Keratinocyte (primary cell): Measurements from ENCODE around the gene COASY. TPM values are rescaled to one million over a fixed set of nuclear protein-coding genes. Genes with fewer than 3 reads are reported as not detected.
A peak's percentile ranks its signal among the peaks of the same experiment; 100 is the strongest.

Experiments used
- DNase-seq: peaks from one replicate; pipeline ENCODE4 v3.0.0-alpha.2; 2011; ENCODE audit warnings: low read depth, missing footprints, low spot score
- FAIRE-seq: peaks from 2 replicates; lab custom pipeline; 2011; peaks lifted over from hg19 to GRCh38; lab: Jason Lieb, UNC
- H2AFZ ChIP-seq: 2 replicates; pipeline ENCODE4 v1.6.0; 2012; ENCODE audit warnings: low read length, control low read depth, inconsistent platforms; ENCODE audit not compliant: control insufficient read depth
- H3K27ac ChIP-seq: 2 replicates; pipeline ENCODE4 v1.5.1; 2011; ENCODE audit warnings: low read length; ENCODE audit not compliant: control insufficient read depth, insufficient read depth
- H3K27me3 ChIP-seq: 3 replicates; pipeline ENCODE4 v1.6.0; 2011; ENCODE audit warnings: low read length; ENCODE audit not compliant: control insufficient read depth, insufficient read depth; ENCODE audit errors: extremely low read depth
- H3K36me3 ChIP-seq, 2 experiments: 2 replicates in 1 of 2; 3 replicates in 1 of 2; pipeline ENCODE4 v1.5.1; 2011; ENCODE audit warnings: low read length in 2 of 2, mild to moderate bottlenecking in 1 of 2; ENCODE audit not compliant: control insufficient read depth in 2 of 2, insufficient read depth in 2 of 2; ENCODE audit errors: extremely low read depth in 1 of 2
- H3K4me1 ChIP-seq: 3 replicates; pipeline ENCODE4 v1.5.1; 2011; ENCODE audit warnings: low read length; ENCODE audit not compliant: control insufficient read depth, insufficient read depth; ENCODE audit errors: extremely low read depth
- H3K4me2 ChIP-seq: 3 replicates; pipeline ENCODE4 v1.6.0; 2011; ENCODE audit warnings: low read depth, low read length; ENCODE audit not compliant: control insufficient read depth, insufficient read depth; ENCODE audit errors: extremely low read depth
- H3K4me3 ChIP-seq, 3 experiments: fragments of 200-600 bp in 1 of 3; sonication (generic) in 1 of 3; 2 replicates in 2 of 3; 3 replicates in 1 of 3; pipeline ENCODE4 v1.5.1; 2011 to 2016; ENCODE audit warnings: low read length in 3 of 3, mild to moderate bottlenecking in 3 of 3, control low read depth in 2 of 3, inconsistent platforms in 1 of 3, low read depth in 1 of 3, mixed read lengths in 1 of 3, mixed run types in 1 of 3, moderate library complexity in 1 of 3; ENCODE audit not compliant: control insufficient read depth in 2 of 3, insufficient read depth in 2 of 3; ENCODE audit errors: extremely low read depth in 1 of 3
- H3K79me2 ChIP-seq: 2 replicates; pipeline ENCODE4 v1.6.0; 2012; ENCODE audit warnings: low read length; ENCODE audit not compliant: control insufficient read depth, insufficient read depth
- H3K9ac ChIP-seq: 3 replicates; pipeline ENCODE4 v1.6.0; 2011; ENCODE audit warnings: low read length; ENCODE audit not compliant: control insufficient read depth, insufficient read depth; ENCODE audit errors: extremely low read depth
- H3K9me1 ChIP-seq: 3 replicates; pipeline ENCODE4 v1.6.0; 2011; ENCODE audit warnings: low read length; ENCODE audit not compliant: control insufficient read depth, insufficient read depth; ENCODE audit errors: extremely low read depth
- H3K9me3 ChIP-seq: 2 replicates; pipeline ENCODE4 v1.5.1; 2012; ENCODE audit warnings: low read depth, low read length; ENCODE audit not compliant: control insufficient read depth
- H4K20me1 ChIP-seq: 3 replicates; pipeline ENCODE4 v1.6.0; 2011; ENCODE audit warnings: low read length; ENCODE audit not compliant: control insufficient read depth, insufficient read depth; ENCODE audit errors: extremely low read depth
- CTCF ChIP-seq, 3 experiments: IDR thresholded peaks in 1 of 3; conservative IDR thresholded peaks in 1 of 3; optimal IDR thresholded peaks in 1 of 3; 2 replicates in 2 of 3; 3 replicates in 1 of 3; pipeline versions ENCODE3 to v1.5.1; 2011; ENCODE audit warnings: low read length in 3 of 3, mild to moderate bottlenecking in 3 of 3, moderate library complexity in 2 of 3, control low read depth in 1 of 3, inconsistent platforms in 1 of 3; ENCODE audit not compliant: insufficient read depth in 2 of 3; ENCODE audit errors: extremely low read depth in 1 of 3
- EZH2 ChIP-seq: IDR thresholded peaks from one replicate; pipeline ENCODE4 v1.6.1; 2012; ENCODE audit warnings: inconsistent platforms, mild to moderate bottlenecking, low read length, moderate library complexity
- dilution Hi-C: fragments of 300-500 bp; cut with MboI; formaldehyde crosslinking; loops from one replicate; pipeline ENCODE4 v1.7.0; 2020; ENCODE audit warnings: low sequenced_read_pairs; ENCODE audit not compliant: extremely low pct_ligation_motif_present
- polyA plus RNA-seq, 5 experiments: library from polyadenylated mRNA; depleted of rRNA in 3 of 5; stranded (reverse) in 3 of 5; stranded (forward) in 1 of 5; unstranded in 1 of 5; fragments of >200 nt; gene quantifications; 1 replicate in 1 of 5; 2 replicates in 3 of 5; 3 replicates in 1 of 5; pipeline versions ENCODE4 v1.2.1 to v1.2.3, GENCODE V29; 2011 to 2012; ENCODE audit warnings: missing spikeins in 2 of 5, low read depth in 1 of 5, low replicate concordance in 1 of 5

Gene COASY
- polyA plus RNA-seq, 1 donor (not counting 4 experiments of a cell fraction or from before 2014, with no cell fraction given) = 26.2 TPM

- H2AFZ ChIP-seq = peak overlapping the region; percentile 82
- H3K4me1 ChIP-seq = peaks cover 18% of the 10 kb centered on the region
- FAIRE-seq (no peak), DNase-seq (no peak)
- H3K79me2 ChIP-seq = peaks cover 13% of the 10 kb centered on the region
- peak overlapping the region; percentile 78 for H3K9ac ChIP-seq
- TF ChIP-seq EZH2 (no peak), CTCF (optimal IDR thresholded peaks at IDR 0.05 in 1 of 3, IDR thresholded peaks at IDR 0.05 in 1 of 3, conservative IDR thresholded peaks at IDR 0.05 in 1 of 3; ENCODE audit: extremely low read depth in 1 of 3, insufficient read depth in 2 of 3, low read length in 3 of 3) (peak in 1 of 3 experiments; percentile 3)
- no peaks in the 10 kb centered on the region for H3K27me3 ChIP-seq
- H3K4me2 ChIP-seq = peak overlapping the region; percentile 86
- dilution Hi-C loops = no loop called here
- H3K27ac ChIP-seq = peak overlapping the region; percentile 54
- peak overlapping the region; percentile 71 to 82 (median 80) for H3K4me3 ChIP-seq
- no peaks in the 10 kb centered on the region for H3K9me3 ChIP-seq
- no peaks in the 10 kb centered on the region for H4K20me1 ChIP-seq
- no peaks in the 10 kb centered on the region for H3K36me3 ChIP-seq
- H3K9me1 ChIP-seq = no peaks in the 10 kb centered on the region
These were observed 7.5 kb upstream of the COASY start for GRCh38 chr17:42554250-42555121.

GRCh38 chr17:42555122-42555622 is 6.8 kb upstream of the COASY start:
- dilution Hi-C loops = no loop called here
- Histone ChIP-seq H3K9me3 (no peaks in the 10 kb centered on the region), H3K4me2 (peak overlapping the region; percentile 86), H3K4me3 (peak overlapping the region; percentile 71 to 82 (median 80)), H3K36me3 (no peaks in the 10 kb centered on the region), H3K27me3 (no peaks in the 10 kb centered on the region), H2AFZ (peak overlapping the region; percentile 82), H3K79me2 (peaks cover 13% of the 10 kb centered on the region), H3K9ac (peak overlapping the region; percentile 78), H3K27ac (peak overlapping the region; percentile 54), H3K9me1 (no peaks in the 10 kb centered on the region), H4K20me1 (no peaks in the 10 kb centered on the region), H3K4me1 (peaks cover 18% of the 10 kb centered on the region)
- FAIRE-seq (no peak), DNase-seq (no peak)
- TF ChIP-seq CTCF (optimal IDR thresholded peaks at IDR 0.05 in 1 of 3, IDR thresholded peaks at IDR 0.05 in 1 of 3, conservative IDR thresholded peaks at IDR 0.05 in 1 of 3; ENCODE audit: extremely low read depth in 1 of 3, insufficient read depth in 2 of 3, low read length in 3 of 3) (no peak), EZH2 (no peak)
